HAP-1 (cell line): ENCODE results near the gene RNGTT.

ENCODE experiments used
- DNase-seq, 2 experiments: peaks; one replicate each; pipeline ENCODE4 v3.0.0-alpha.2; 2016 to 2020; ENCODE audit warnings: low spot score in 2 of 2
- H3K27me3 ChIP-seq: fragments of 250-450 bp; sonication (Bioruptor Pico); 2 replicates; pipeline ENCODE4 v1.5.1; 2020; ENCODE audit warnings: low read depth, mild to moderate bottlenecking, moderate library complexity
- H3K36me3 ChIP-seq: fragments of 250-450 bp; sonication (Bioruptor Pico); replicated peaks from 2 replicates; pipeline ENCODE4 v1.5.1; 2020; ENCODE audit warnings: mild to moderate bottlenecking
- H3K4me1 ChIP-seq: fragments of 250-450 bp; sonication (Bioruptor Pico); 2 replicates; pipeline ENCODE4 v1.5.1; 2020; ENCODE audit warnings: mild to moderate bottlenecking
- H3K4me3 ChIP-seq: fragments of 250-450 bp; sonication (Bioruptor Pico); 2 replicates; pipeline ENCODE4 v1.5.1; 2020; ENCODE audit warnings: mild to moderate bottlenecking, moderate library complexity
- H3K9me3 ChIP-seq: fragments of 250-450 bp; sonication (Bioruptor Pico); 2 replicates; pipeline ENCODE4 v1.5.1; 2020; ENCODE audit warnings: mild to moderate bottlenecking, moderate library complexity
- in situ Hi-C: fragments of 300-500 bp; cut with MboI; formaldehyde crosslinking; loops from 3 replicates; pipeline ENCODE4 v1.14.3; 2020; ENCODE audit warnings: low sequenced_read_pairs, inconsistent platforms, mixed read lengths

The RNGTT gene

GRCh38 chr6:88641178-88641903 lies 322.1 kb downstream of the RNGTT start:
- Histone ChIP-seq H3K4me3 (no peak overlapping the region), H3K27me3 (no peaks in the 10 kb centered on the region), H3K4me1 (peaks cover 32% of the 10 kb centered on the region), H3K9me3 (no peaks in the 10 kb centered on the region), H3K36me3 (no peaks in the 10 kb centered on the region)
- in situ Hi-C loops, result no loop called here
- no peak for DNase-seq

- peak; percentile 22 to 93 for DNase-seq
- in situ Hi-C loops, result no loop called here
- no peaks in the 10 kb centered on the region for H3K36me3 ChIP-seq
- H3K9me3 ChIP-seq, result no peaks in the 10 kb centered on the region
- peaks cover 32% of the 10 kb centered on the region for H3K4me1 ChIP-seq
- H3K27me3 ChIP-seq, result no peaks in the 10 kb centered on the region
- no peak overlapping the region for H3K4me3 ChIP-seq
These were observed 325.5 kb downstream of the RNGTT start for GRCh38 chr6:88637761-88638545.

- DNase-seq, result no peak
- Histone ChIP-seq H3K9me3 (no peaks in the 10 kb centered on the region), H3K27me3 (no peaks in the 10 kb centered on the region), H3K36me3 (no peaks in the 10 kb centered on the region), H3K4me1 (peaks cover 32% of the 10 kb centered on the region), H3K4me3 (no peak overlapping the region)
- in situ Hi-C loops, result no loop called here
These were observed 326.5 kb downstream of the RNGTT start for GRCh38 chr6:88636871-88637270.

GRCh38 chr6:88633782-88634181 lies 329.6 kb downstream of the RNGTT start:
- Histone ChIP-seq H3K36me3 (no peaks in the 10 kb centered on the region), H3K4me3 (no peak overlapping the region), H3K9me3 (no peaks in the 10 kb centered on the region), H3K4me1 (peaks cover 21% of the 10 kb centered on the region), H3K27me3 (no peaks in the 10 kb centered on the region)
- in situ Hi-C loops, result no loop called here
- no peak for DNase-seq

GRCh38 chr6:88631830-88632229 lies 331.6 kb downstream of the RNGTT start:
- no peaks in the 10 kb centered on the region for H3K27me3 ChIP-seq
- in situ Hi-C loops, result no loop called here

GRCh38 chr6:88629838-88630494 lies 333.5 kb downstream of the RNGTT start:
- in situ Hi-C loops, result no loop called here
- Histone ChIP-seq H3K27me3 (no peaks in the 10 kb centered on the region), H3K9me3 (no peaks in the 10 kb centered on the region), H3K4me3 (no peak overlapping the region), H3K4me1 (no peaks in the 10 kb centered on the region; the same call in 1 of the 2 replicates), H3K36me3 (no peaks in the 10 kb centered on the region)
- peak in 1 of 2 experiments; percentile 15 for DNase-seq

More at GRCh38 chr6:88631830-88632229, 331.6 kb downstream of the RNGTT start:
- H3K4me1 ChIP-seq, result peaks cover 3% of the 10 kb centered on the region
- H3K36me3 ChIP-seq, result no peaks in the 10 kb centered on the region
- DNase-seq, result no peak
- H3K4me3 ChIP-seq, result no peak overlapping the region
- no peaks in the 10 kb centered on the region for H3K9me3 ChIP-seq

GRCh38 chr6:88626460-88626859 lies 337.0 kb downstream of the RNGTT start:
- Histone ChIP-seq H3K4me3 (no peak overlapping the region), H3K9me3 (no peaks in the 10 kb centered on the region), H3K4me1 (peaks cover 17% of the 10 kb centered on the region), H3K36me3 (no peaks in the 10 kb centered on the region), H3K27me3 (no peaks in the 10 kb centered on the region)
- in situ Hi-C loops, result no loop called here
- DNase-seq, result no peak

GRCh38 chr6:88623531-88623930 lies 339.9 kb downstream of the RNGTT start:
- no peak overlapping the region for H3K4me3 ChIP-seq
- H3K4me1 ChIP-seq, result peaks cover 17% of the 10 kb centered on the region
- peak in 1 of 2 experiments; percentile 91 for DNase-seq
- in situ Hi-C loops, result no loop called here
- H3K9me3 ChIP-seq, result no peaks in the 10 kb centered on the region
- H3K27me3 ChIP-seq, result no peaks in the 10 kb centered on the region
- no peaks in the 10 kb centered on the region for H3K36me3 ChIP-seq

- Histone ChIP-seq H3K9me3 (no peaks in the 10 kb centered on the region), H3K4me1 (peaks cover 17% of the 10 kb centered on the region), H3K4me3 (no peak overlapping the region), H3K27me3 (no peaks in the 10 kb centered on the region), H3K36me3 (no peaks in the 10 kb centered on the region)
- in situ Hi-C loops, result no loop called here
- no peak for DNase-seq
These were observed 343.5 kb downstream of the RNGTT start for GRCh38 chr6:88619951-88620350.

GRCh38 chr6:88616380-88616779 lies 347.0 kb downstream of the RNGTT start:
- H3K27me3 ChIP-seq, result no peaks in the 10 kb centered on the region
- no peaks in the 10 kb centered on the region for H3K4me1 ChIP-seq
- no peak for DNase-seq
- in situ Hi-C loops, result no loop called here
- H3K36me3 ChIP-seq, result no peaks in the 10 kb centered on the region
- no peaks in the 10 kb centered on the region for H3K9me3 ChIP-seq
- no peak overlapping the region for H3K4me3 ChIP-seq

GRCh38 chr6:88614316-88614877 lies 349.0 kb downstream of the RNGTT start:
- in situ Hi-C loops, result no loop called here
- H3K36me3 ChIP-seq, result no peaks in the 10 kb centered on the region
- no peak for DNase-seq
- H3K4me3 ChIP-seq, result no peak overlapping the region
- H3K4me1 ChIP-seq, result peaks cover 16% of the 10 kb centered on the region
- H3K9me3 ChIP-seq, result no peaks in the 10 kb centered on the region
- no peaks in the 10 kb centered on the region for H3K27me3 ChIP-seq

- no peaks in the 10 kb centered on the region for H3K9me3 ChIP-seq
- DNase-seq, result no peak
- in situ Hi-C loops, result no loop called here
- H3K4me1 ChIP-seq, result peaks cover 16% of the 10 kb centered on the region
- H3K36me3 ChIP-seq, result no peaks in the 10 kb centered on the region
- no peaks in the 10 kb centered on the region for H3K27me3 ChIP-seq
- no peak overlapping the region for H3K4me3 ChIP-seq
These were observed 350.8 kb downstream of the RNGTT start for GRCh38 chr6:88612631-88613030.

- Histone ChIP-seq H3K9me3 (no peaks in the 10 kb centered on the region), H3K4me3 (no peak overlapping the region), H3K27me3 (no peaks in the 10 kb centered on the region), H3K36me3 (no peaks in the 10 kb centered on the region), H3K4me1 (peaks cover 16% of the 10 kb centered on the region)
- no peak for DNase-seq
- in situ Hi-C loops, result no loop called here
These were observed 351.7 kb downstream of the RNGTT start for GRCh38 chr6:88611721-88612120.

GRCh38 chr6:88609983-88610382 lies 353.4 kb downstream of the RNGTT start:
- peaks cover 16% of the 10 kb centered on the region for H3K4me1 ChIP-seq
- no peaks in the 10 kb centered on the region for H3K27me3 ChIP-seq
- in situ Hi-C loops, result no loop called here
- no peaks in the 10 kb centered on the region for H3K9me3 ChIP-seq
- peak; percentile 60 to 89 for DNase-seq
- no peak overlapping the region for H3K4me3 ChIP-seq
- H3K36me3 ChIP-seq, result no peaks in the 10 kb centered on the region
